HG02938 (cell line): ENCODE measurements around the gene ARAP1.
"Not testable (repeated sequence)": the region's sequence is repeated elsewhere in the genome, so short reads cannot be mapped to it uniquely, and the experiment has no call there.

Experiments
- ATAC-seq: cut with Tn5 transposase; IDR thresholded peaks from one replicate; pipeline ENCODE4 v1.9.1; 2021; ENCODE audit warnings: mild to moderate bottlenecking, moderate library complexity; ENCODE audit not compliant: unreplicated experiment

ARAP1 gene

DNA sequence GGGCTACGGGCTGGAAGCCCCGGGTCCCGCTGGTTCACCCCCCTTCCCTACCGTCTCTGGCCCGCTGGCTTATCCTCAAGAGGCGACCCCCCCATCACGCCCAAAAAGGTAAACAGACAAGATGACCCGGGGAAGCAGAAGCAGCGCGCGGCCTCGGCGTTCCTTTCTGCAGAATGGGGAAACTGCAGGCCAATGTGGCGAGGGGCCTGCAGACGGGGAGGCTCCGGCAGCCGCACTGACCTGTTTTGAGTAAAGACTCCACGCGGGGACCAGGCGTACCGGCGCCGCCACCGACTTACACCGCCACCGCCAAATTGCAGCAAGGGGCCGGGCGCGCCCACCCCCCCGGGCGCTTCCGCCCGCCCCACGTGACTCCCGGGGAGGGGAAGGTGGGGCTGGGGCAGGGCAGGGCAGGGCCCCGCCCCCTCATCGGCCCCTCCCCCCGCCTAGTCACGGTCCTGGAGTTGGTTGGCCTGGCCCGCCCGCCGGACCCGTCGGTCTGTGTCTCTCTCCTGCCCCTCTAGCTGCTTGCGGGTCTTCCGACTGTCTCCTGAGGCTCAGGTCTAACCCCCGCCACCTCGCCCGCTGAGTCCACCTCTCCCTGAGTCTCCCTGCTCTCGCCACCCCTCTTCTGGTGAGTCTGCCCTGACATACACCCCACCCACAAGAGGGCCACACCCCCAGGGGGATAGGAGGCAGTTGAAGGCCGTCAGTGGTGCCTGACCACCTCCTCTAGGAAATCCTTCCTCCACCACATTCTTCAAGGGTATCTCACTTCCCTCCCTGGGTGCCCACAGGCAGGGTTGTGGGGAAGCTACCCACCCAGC, at the start of gene ARAP1:
Gene ARAP1, minus strand, starts transcription at position 321 of the 827 bp plus-strand sequence. CDS start 25,280 bp downstream, outside the sequence.
- peak; percentile 60 for ATAC-seq

DNA sequence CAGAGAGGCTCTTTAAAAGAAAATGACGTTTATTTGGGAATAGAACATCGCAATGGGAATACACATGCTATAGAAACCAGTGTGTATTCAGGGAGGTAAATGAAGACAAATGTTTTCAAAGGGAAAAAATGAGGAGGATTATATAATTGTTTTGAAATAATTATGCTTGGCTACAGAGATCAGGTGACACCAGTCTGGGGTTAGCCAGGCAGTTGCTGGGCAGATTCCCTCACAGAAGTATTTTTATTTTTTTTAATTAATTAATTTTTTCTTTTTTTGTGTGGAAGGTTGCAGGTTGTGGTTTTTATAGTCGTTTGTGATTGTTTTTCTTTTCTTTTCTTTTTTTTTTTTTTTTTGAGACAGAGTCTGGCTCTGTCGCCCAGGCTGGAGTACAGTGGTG, 47.2 kb upstream of the ARAP1 start:
- no peak for ATAC-seq

DNA sequence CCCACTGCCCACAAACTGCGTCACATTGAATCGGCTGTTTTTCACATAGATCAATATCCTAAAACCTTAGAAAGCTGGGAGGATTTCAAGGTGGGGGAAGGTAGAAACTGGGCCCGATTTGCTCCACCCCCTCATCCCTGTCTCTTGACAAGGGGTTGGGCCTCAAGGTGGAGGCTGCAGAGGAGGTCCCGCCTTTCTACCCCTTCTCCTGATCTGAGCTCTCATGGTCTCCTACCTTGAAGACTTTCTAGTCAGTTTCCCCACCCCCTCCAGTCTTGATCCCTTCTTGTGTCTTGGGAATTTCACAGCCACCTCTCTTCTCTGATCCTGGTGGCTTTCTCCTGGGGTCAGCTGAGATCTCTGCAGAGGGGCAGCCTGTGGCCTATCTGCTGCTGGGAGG, 46.2 kb upstream of the ARAP1 start:
- no peak for ATAC-seq

DNA sequence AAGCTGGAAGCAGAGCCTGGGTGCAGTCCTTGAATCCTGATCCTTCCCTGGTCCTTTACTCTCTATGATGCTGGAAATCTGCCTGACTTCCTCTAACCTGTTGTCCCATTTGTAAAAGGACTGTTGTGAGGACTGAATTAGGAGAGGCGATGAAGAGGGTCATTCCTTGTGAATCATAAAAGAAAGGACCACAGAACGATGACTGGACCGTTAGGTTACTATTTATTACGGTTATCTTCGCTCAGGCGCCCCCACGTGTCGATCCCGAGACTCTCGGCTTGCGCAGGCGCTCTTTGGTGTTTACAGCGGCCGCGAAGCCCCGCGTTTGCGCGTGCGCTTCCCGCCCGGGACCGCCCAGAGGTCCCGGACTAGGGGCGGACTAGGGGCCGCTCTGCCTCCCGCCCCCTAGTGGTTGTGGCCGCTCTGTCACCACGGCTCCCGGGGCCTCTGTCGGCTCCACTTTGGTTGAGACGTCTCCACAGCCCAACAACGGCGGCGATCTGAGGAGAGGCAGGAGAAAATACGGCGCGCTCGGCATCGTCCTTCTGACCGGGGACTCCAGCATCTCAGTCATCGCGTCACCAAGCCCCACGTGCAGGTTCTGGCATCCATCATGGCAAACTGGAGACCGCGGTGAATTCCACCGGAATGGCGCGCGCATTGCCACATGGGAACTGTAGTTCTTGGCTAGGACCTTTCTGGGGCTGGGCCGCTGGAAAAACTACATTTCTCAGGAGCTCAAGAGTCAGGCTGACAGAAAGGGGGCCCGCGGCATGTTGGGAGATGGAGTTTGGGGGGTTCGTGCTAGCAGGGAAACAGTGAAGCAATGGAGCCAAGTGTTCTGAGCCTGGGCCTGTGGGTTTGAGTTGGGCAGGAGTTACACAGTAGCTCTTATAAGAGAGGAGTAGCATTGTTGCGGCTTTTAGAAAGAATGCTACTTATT, 41.5 kb upstream of the ARAP1 start, which contains the start of gene STARD10:
Gene STARD10, minus strand, starts transcription at position 623 of the 943 bp plus-strand sequence. CDS start 12,866 bp downstream, outside the sequence.
- ATAC-seq: peak; percentile 82

DNA sequence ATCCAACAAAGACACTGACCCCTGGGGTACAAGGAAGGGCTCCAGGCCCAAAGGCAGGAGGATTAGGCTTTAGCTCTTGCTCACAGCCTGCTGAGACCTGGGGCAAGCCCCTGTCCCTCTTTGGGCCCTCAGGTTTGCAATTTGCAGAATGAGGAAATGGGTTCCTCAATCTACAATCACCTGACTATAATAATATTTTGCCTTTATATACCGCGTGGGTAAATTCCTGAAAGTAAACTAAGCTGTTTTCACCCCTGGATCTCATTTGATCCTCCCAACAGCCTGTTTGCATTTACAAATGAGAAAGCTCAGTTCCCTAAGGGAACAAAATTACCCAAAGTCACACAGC, 40.8 kb upstream of the ARAP1 start:
- ATAC-seq: no peak

DNA sequence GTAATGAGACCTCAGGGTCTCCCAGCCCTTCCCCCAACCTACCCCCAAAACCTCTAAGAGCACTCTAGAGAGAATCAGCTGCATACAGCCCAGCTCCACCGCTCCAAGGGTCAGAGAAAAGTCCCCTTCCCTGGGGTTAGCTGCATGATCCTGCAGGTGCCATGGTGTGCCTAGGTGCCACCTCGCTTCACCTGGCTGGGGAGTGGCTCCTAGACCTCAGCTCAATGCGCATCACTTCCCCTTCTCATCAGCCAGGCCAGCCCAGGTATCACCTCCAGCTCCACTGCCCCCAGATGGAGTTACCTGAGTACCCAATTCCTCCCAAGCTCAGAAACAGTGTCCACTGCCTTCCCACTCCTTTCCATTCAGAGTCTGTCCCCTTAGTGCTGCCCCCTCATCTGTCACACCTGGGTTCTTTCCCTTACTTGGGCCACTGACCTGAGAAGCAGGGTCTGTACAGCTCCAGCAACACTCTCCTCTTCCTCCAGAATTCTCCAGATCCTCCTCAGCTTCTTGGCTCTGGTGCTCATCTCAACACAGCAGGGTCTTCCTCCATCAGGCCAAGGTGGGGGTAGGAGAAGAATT, 40.3 kb upstream of the ARAP1 start:
- no peak for ATAC-seq

DNA sequence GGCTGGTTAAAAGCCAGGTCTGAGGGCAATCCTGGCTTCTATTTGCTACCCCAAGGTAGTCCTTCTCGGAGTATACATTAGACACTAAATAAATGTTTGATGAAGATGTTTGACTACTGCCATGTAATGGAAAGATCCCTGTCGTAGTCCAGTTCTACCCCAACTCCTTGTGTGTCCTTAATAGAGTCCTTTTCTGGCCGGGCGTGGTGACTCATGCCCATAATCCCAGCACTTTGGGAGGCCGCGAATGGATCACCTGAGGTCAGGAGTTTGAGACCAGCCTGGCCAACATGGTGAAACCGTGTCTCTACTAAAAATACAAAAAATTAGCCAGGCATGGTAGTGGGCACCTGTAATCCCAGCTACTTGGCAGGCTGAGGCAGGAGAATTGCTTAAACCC, 39.0 kb upstream of the ARAP1 start:
- not testable (repeated sequence) for ATAC-seq

DNA sequence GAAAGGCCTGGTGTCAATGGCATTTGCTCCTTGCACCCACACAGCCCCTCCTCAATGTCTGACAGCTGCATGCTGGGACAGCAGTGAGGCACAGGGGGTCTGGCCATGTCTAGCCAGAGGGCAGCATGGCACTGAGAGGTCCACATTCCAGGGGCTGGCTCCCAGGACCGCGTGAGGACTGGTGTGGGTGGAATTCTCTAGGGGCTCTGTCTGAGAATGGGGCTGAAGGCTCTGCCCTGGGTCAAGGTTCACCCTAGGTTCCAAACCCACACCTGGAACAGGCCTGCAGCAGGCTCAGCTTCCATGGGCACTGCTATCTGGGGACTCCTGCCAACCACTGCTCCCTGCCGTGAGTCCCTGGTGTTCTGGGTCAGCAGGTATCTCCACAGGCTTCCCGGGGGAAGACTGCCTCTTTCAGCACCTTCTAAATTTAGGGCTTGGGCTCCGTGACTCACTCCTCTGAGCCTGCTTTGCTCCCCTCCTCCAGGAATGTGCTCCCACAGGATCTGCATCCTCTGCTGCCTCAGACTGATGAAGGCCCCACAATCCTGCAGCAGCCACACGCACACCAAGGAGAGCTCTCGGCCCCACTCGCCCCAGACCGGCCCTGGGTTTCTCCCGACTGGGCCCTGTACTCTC, 37.4 kb upstream of the ARAP1 start:
- no peak for ATAC-seq

DNA sequence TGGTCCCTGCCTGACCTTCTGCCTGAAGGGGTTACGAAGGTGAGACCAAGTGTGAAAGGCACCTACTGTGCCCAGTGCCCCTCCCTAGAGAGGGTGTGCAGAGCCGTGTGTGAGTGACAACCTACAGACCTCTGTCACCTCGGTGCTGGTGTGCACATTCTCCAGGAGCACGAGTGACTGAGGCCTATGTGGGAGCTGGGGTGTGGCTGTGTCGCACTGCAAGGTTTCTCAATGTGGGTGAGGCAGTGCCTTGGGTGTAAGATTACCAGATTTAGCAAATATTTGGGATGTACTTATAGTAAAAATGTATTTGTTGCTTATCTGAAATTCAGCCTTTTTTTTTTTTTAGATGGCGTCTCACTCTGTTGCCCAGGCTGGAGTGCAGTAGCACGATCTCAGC, 36.0 kb upstream of the ARAP1 start:
- no peak for ATAC-seq

DNA sequence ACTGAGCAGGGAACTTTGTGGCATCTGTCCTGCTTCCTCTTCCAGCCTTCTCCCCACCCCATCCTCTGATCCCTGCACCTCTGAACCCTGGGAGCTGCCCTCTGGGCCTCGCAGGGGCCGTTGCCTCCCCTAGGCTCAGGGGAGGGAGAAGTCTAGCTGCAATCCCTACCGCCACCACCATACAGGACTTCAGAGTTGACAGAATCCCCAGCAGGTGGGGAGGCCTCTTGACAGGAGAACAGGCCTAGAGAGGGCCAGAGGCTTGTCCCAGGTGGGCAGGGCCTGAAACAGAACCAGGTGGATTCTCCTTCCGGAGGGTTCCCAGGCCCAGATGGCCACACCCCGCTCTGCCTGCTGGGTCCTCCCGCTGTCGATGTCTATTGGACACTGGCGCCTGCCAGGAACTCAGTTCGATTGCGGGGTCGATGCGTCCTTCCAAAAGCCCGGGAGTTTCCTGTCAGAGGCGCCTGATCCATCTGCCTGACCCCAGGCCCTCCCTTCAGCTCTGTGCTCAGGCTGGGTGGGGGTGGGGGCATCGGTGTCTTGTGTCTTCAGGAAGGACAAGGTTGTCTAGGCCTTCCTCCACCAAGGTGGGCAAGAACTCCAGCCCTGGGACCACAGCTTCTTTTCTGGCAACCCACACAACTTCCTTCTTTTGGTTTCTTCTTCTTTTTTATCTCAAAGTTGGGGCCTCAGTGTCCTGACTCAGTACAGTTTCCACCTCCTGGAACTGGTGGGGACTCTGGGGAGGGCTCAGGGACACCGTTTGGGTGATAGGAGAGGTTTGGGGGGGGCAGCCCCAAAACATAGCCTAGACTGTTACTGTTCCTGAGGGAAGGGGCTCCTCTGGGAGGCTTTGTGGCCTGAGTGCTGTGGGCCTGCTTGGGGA, 35.3 kb upstream of the ARAP1 start:
- peak; percentile 57 for ATAC-seq

DNA sequence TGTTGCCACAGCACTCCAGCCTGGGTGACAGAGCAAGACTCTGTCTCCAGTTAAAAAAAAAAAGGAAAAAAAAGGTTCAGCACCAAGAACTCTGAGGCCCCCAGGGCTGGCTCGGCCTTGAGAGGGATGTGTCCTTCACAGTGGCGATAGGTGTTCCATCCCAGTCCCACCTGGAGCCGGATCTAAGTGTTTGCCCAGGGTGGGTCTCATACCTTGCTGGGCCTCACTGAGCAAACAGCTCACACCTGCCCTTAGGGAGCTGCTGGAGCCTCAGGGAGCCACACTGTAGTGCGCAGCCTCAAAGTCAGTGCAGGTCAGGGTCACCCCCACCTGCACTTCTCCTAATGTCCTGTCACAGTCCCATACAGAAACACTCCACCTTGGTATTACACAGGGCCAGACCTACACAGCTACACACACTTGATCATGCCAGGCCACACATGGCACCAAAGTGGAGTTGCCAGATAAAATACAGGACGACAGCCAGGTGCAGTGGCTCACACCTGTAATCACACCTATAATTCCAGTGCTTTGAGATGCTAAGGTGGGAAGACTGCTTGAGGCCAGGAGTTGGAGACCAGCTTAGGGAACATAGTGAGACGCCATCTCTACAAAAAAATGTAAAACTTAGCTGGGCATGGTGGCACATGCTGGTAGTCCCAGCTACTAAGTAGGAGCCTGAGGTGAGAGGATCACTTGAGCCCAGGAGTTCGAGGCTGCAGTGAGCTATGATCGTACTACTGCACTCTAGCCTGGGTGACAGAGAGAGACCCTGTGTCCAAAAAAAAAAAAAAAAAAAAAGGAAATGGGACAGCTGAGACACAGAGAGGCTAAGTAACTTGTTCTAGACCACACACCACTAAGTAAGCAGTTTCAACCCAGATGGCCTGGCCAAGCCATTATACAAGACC, 34.4 kb upstream of the ARAP1 start:
- no peak for ATAC-seq

DNA sequence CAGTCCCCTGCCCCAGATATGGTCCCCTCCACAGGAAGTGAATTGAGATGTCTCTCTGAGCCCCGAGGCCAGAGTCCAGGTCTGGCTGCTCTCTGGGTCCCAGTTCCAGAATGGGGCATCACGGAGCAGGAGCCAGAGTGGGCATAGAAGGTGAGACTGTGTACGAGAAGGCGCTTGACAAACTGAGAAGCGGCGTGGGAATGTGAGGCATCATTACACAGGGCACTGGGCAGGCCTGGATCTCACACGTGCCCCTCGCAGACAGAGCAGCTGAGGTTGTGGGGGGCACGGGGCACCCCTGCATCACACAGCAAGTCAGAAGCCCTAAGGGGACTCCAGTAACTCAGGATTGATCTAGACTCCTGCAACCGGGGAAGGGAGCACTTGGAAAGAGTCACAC, 32.5 kb upstream of the ARAP1 start:
- no peak for ATAC-seq

DNA sequence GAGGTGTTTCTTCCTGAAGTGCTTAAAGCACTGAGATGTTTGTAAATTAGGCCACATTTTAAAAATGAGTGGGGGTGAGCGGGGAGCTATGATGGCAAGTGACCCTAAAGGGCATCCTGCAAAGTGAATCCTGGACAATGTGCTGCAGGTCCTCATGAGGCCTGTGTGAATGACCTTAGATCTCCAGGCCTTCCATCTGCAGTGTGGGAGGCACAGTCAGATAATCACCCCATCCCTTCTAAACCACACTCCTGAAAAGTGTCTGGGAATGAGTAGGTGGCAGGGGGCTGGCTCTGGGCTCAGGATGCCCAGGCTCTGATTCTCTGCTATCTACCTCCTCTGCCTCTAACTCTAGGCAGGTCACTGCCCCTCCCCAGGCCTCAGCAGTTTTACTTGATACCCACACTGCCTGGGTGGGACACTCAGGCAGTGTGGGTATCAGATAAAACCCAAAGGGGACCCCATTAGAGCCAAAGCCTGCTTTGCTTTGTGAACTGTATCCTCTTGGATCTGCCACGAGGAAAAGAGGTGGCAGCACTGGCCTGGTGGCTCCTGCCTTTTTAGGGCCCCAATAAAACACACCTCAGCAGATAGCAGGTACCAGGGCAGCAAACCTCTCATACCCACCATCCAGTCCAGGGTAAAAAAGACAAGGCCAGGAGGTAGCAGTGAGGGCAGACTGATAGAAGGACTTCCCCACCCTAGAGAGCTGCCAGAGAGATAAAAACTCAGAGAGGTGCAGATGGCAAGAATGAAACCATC, 31.1 kb upstream of the ARAP1 start:
- no peak for ATAC-seq

DNA sequence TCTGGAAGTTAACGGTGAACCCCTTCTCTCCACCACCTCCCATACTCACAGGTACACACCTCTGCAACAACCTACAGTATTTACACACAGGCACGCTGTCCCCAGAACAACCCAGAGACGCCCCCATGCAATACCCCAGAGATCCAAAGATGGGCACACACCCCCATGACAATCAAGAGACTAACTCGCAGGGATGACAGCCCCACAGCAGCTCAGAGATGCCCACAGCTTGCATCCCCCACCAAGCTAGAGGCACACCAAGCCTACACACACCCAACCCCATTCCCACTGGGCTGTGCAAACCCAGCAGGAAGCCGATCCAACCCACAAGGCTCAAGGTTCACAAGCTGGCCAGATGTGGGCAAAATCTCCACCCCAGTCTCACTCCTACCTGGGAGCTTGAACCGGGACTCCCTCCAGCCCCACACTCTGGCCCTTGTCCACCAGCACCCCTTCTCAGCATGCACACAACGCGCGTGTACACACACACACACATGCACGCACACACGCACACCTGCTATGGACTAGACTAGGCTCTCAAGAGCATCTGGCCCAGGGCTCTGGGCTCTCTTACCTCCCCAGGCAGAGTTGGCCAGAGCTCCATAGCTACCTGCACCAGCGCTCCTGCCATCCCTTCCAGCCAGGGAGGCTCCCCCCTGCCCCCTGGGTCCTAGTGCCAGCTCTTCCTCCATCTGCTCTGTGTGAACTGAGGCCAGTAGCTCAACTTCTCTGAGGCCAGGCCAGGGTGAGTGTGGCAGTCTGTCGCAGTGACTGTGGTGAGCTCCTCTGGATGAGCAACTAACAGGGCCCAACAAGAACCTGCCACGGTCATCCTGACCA, 30.1 kb upstream of the ARAP1 start:
- ATAC-seq: no peak

DNA sequence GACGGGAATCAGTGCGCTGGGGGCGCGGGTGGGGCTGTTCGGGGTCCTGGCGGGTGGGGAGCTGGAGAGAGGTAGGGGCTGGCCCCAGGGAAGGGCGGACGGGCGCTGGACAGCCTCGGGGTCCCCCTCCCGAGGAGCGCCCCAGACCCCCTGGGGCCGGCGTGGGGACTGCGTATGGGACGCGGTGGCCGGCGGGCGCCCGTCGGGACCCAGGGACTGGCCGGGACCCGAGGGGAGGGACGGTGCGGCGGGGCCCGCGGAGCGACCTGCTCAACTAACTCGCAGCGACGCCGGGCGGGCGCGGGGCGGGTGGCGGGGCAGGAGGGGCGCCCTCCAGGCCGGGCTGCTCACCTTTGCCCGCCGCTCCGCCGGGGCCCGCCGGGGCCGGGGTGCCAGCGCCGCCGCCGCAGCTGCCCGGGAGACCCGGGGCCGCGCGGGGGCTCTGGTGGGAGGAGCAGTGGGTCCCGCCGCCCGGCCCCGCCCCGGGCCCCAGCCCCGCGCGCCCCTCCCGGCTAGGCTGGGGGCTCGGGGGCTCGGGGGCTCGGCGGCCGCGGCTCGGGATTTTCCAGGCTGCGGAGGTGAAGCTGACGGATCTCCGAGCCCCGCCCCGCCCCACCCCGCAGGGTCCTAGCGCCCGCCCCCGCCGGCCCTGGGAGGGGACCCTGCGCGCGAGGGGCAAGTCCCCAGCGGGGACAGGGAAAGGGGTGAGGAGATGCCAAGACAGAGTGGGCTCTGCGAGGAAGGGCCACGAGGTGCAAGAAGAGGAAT, 29.3 kb upstream of the ARAP1 start:
- ATAC-seq: no peak

DNA sequence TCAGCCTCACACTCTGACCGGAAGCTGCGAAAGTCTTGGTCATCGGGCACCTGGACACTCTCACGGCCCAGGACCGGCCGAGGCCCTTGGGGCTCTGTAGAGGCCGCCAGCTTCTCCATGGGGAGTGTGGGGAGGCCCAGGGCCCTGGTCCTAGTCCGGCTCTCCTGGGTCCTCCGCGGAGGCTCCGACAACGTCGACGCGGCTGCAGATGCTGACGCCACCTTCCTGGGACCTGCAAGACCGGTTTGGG, 28.8 kb upstream of the ARAP1 start:
- no peak for ATAC-seq
